Adipose tissue (tissue), 3 donors: ENCODE data around the gene MAGEA9. TPM values are rescaled to one million over a fixed set of nuclear protein-coding genes. Genes with fewer than 3 reads are reported as not detected.
"Not testable (repeated sequence)": the region's sequence is repeated elsewhere in the genome, so short reads cannot be mapped to it uniquely, and the experiment has no call there.

Experiments used
- H3K27ac ChIP-seq: one replicate; pipeline ENCODE4 v1.5.1; 2013; ENCODE audit warnings: low read depth, low read length
- WGBS, 3 donors: extraction: QIAGEN DNeasy Blood & Tissue Kit; methylation state at CpG; one replicate each; pipeline ENCODE4 v1.1.7; 2013; 5-methylcytosine and 5-hydroxymethylcytosine counted together
- polyA plus RNA-seq, 3 donors: library from polyadenylated mRNA; stranded (reverse); fragments of 200-250 nt; gene quantifications; one replicate each; pipeline ENCODE4 v1.2.3, GENCODE V29; 2013
- donor health status: healthy with polysubstance abuse.
- donor health status: Bipolar disorder and iron deficiency.
- donor health status: healthy.

MAGEA9 gene
- polyA plus RNA-seq, 3 donors: not detected

- no peak overlapping the region for H3K27ac ChIP-seq
- 60 to 73% (median 66%) methylated on average over 3 of the region's 3 CpGs for WGBS, 3 donors
Observed at GRCh38 chrX:149799938-149800337, 18.2 kb downstream of the MAGEA9 start.

DNA sequence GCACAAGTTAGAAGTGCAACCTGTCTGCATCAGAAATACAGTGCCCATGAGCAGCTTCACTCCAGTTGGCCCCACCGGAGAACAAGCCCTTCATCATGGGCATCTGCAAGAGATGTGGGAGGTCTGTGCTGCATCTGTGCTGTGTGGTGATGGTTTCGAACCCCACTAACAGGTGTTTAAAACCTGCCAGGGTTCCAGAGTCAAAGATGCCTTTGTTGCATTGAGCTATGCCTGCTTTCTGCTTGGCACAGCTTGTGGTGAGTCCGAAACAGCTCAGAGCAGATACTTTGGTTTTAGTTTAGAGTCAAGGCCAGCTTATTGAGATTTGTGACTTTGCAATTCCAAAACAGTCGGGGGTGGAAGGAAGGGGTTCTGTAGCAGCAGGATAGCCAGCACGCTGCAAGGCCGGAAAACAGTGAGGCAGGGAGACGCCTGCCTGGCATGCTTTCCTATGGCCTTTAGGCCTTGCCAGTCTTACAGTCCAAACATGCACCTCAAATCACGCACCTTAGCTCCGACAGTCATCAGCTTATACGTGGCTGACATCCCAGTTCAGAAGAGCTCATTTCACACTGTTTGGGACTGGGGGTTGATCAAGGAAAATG is 21.8 kb downstream of the MAGEA9 start:
- WGBS, 3 donors: 82 to 92% (median 82%) methylated on average over 10 of the region's 10 CpGs
- no peak overlapping the region for H3K27ac ChIP-seq

DNA sequence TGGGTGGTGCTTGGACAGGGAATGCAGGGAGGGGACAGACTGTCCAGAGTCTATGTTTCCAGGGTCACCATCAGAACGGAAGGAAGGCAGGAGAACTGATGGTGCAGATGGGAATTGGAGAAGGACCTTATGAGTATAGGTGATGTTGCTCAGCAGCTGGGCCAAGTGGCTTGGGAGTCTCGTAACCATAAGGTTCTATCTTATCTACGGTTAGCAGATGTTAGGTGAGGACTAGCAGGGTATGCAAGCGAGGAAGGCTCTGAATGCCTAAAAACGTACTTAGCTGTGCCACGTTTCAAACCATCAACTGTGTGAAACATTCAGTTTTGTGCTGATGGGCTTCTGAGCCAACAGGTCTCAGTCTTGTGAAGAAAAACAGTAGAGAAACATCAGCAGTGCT is 22.4 kb downstream of the MAGEA9 start:
- 69 to 85% (median 78%) methylated on average over 6 of the region's 6 CpGs for WGBS, 3 donors
- no peak overlapping the region for H3K27ac ChIP-seq

DNA sequence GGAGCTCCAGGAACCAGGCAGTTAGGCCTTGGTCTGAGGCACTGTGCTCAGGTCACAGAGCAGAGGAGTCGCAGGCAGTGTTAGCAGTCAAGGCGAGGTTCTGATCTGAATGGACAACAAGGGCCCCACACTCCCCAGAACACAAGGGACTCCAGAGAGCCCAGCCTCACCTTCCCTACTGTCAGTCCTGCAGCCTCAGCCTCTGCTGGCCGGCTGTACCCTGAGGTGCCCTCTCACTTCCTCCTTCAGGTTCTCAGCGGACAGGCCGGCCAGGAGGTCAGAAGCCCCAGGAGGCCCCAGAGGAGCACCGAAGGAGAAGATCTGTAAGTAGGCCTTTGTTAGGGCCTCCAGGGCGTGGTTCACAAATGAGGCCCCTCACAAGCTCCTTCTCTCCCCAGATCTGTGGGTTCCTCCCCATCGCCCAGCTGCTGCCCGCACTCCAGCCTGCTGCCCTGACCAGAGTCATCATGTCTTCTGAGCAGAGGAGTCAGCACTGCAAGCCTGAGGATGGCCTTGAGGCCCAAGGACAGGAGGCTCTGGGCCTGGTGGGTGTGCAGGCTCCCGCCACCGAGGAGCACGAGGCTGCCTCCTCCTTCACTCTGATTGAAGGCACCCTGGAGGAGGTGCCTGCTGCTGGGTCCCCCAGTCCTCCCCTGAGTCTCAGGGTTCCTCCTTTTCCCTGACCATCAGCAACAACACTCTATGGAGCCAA is 26.2 kb downstream of the MAGEA9 start:
- 81 to 91% (median 85%) methylated on average over 11 to 12 of the region's 12 CpGs for WGBS, 3 donors
- no peak overlapping the region for H3K27ac ChIP-seq

GRCh38 chrX:149818652-149819051 is 36.9 kb downstream of the MAGEA9 start:
- no peak overlapping the region for H3K27ac ChIP-seq
- 70 to 79% (median 79%) methylated on average over 1 of the region's 1 CpG for WGBS, 3 donors

GRCh38 chrX:149819371-149819770 is 37.6 kb downstream of the MAGEA9 start:
- WGBS, 3 donors: 54 to 80% (median 73%) methylated on average over 2 of the region's 2 CpGs
- H3K27ac ChIP-seq: no peak overlapping the region

DNA sequence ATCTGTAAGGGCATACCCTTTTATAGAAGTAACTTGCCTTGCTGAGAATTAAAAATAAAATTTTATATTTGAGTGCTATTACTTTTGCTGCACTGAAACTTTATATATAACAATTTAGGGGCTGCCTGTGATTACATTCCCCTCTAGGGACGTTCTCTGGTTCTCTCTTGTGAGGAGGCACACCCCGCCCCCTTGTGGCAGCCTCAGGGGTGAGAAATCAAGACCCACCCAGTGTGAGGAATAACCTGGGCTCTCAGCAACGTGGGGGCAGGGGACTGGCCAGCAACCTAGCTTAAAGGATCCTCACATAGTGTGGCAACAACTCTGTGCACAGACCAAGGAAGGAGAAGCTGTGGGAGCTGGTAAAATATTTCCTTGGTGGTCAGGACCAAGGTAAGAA is 43.7 kb downstream of the MAGEA9 start:
- no peak overlapping the region for H3K27ac ChIP-seq
- 2 to 6% (median 2%) methylated on average over 3 of the region's 3 CpGs for WGBS, 3 donors

DNA sequence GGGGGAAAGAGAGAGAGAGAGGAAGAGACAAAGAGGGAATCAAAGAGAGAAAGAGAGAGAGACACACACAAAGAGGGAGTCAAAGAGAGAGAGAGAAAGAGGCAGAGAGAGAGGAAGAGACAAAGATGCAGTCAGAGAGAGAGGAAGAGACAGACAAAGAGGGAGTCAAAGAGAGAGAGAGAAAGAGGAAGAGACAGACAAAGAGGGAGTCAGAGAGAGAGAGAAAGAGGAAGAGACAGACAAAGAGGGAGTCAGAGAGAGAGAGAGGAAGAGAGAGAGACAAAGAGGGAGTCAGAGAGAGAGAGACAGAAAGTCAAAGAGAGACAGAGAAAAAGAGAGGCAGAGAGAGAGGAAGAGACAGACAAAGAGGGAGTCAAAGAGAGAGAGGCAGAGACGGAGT is 45.5 kb downstream of the MAGEA9 start:
- 70 to 75% (median 73%) methylated on average over 1 of the region's 1 CpG for WGBS, 3 donors

DNA sequence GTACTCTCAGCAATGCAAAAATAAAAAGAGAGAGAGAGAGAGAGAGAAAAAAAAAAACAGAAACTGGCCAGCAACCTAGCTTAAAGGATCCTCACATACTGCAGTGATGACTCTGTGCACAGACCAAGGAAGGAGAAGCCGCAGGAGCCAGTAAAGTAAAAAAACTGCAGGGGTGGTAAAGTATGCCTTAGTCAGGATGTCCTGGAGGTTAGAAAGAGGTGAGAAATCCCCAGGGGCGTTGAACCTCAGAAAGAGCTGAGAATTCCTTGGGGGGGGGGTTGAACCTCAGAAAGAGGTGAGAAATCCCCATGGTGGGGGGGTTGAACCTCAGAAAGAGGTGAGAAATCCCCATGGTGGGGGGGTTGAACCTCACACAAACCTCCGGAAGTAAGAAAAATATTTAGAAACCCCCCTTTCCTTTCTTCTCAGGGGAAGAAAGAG is 48.0 kb downstream of the MAGEA9 start:
- H3K27ac ChIP-seq: no peak overlapping the region
- WGBS, 3 donors: 7 to 31% (median 28%) methylated on average over 3 of the region's 3 CpGs

More for the DNA sequence above, 45.5 kb downstream of the MAGEA9 start:
- H3K27ac ChIP-seq: no peak overlapping the region

DNA sequence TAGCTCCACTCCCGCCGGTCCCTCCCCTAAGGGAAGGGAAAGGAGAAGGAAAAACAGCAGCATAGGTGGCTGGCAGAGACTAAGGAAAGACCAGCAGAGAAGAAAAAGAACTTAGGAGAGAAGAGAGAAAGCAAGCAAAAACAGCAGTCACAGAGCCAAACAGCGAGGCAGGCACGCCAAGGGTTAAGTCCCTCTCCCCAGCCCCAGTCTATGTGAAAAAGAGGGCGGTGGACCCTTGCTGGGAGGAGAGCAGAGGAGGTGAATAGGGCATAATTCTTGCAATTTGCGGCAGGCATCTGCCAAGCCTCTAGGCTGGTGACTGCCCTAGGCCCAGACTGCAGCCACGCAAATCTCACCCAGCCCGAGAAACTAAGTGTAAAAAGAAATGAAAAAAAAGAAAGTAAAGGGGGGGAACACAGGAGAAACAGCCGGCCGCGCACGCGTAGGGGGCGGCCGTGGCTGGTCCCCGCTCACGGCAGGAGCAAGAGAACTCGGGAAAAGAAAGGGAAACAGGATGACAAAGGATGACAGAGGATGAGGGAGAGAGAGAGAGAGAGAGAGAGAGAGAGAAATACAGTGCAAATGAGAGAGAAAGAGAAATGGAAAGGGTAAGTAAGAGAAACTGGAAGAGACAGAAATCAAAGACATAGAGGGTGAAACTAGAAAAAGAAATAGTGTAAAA is 48.6 kb downstream of the MAGEA9 start:
- H3K27ac ChIP-seq: no peak overlapping the region
- 3 to 12% (median 12%) methylated on average over 17 to 18 of the region's 18 CpGs for WGBS, 3 donors

GRCh38 chrX:149831473-149831872 is 49.7 kb downstream of the MAGEA9 start:
- WGBS, 3 donors: 60 to 89% (median 85%) methylated on average over 2 of the region's 2 CpGs
- H3K27ac ChIP-seq: no peak overlapping the region

GRCh38 chrX:149836728-149837127 is 55.0 kb downstream of the MAGEA9 start:
- WGBS, 3 donors: 59 to 83% (median 62%) methylated on average over 5 of the region's 5 CpGs
- H3K27ac ChIP-seq: not testable (repeated sequence)

DNA sequence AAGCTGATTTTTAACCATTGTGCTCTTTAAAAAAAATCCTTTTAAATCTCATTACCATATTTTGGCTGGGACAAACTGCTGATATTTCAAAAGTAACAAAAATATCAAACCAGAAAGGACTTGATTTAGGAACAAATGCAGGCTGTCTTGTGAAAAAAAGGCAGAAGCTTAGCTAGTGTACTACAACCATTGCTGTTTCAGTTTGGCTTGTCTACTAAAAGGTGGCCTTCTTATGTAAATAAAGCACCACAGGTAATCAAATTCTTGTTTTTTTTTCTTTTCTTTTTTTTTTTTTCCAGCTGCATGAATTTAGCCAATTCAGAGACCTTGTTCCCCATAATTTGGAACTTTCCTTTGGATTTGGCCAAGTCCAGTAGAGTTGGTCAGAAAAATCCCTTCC is 55.4 kb downstream of the MAGEA9 start:
- H3K27ac ChIP-seq: no peak overlapping the region

Other genes starting within 250 kb of the MAGEA9 start
- gene EOLA1, start 240.9 kb upstream of the MAGEA9 start, polyA plus RNA-seq: 10 to 100 TPM; 14.2 to 18.2 (median 15.0) TPM
- not detected for gene HSFX3, start 232.0 kb upstream of the MAGEA9 start, polyA plus RNA-seq
- not detected for gene MAGEA9B, start 194.5 kb upstream of the MAGEA9 start, polyA plus RNA-seq
- gene HSFX2, start 186.6 kb upstream of the MAGEA9 start, polyA plus RNA-seq: under 1 TPM; 0.18 to 0.56 (median 0.37) TPM
- gene TMEM185A, start 150.1 kb upstream of the MAGEA9 start, polyA plus RNA-seq: 10 to 100 TPM in 2 of 3 donors, 1 to 10 TPM in 1; 6.5 to 13.2 (median 11.7) TPM
- not detected for gene MAGEA11, start 69.9 kb upstream of the MAGEA9 start, polyA plus RNA-seq
- gene HSFX1, start 7.9 kb upstream of the MAGEA9 start, polyA plus RNA-seq: under 1 TPM in 2 of 3 donors, not detected in 1; 0.29 to 0.31 TPM
- gene MAGEA8, start 99.3 kb downstream of the MAGEA9 start, polyA plus RNA-seq: not detected
- under 1 TPM in 1 of 3 donors, not detected in 2; 0.12 TPM for gene HSFX4, start 147.6 kb downstream of the MAGEA9 start, polyA plus RNA-seq
- 10 to 100 TPM; 20.8 to 34.6 (median 31.4) TPM for gene EOLA2, start 156.6 kb downstream of the MAGEA9 start, polyA plus RNA-seq